NCI-H774 (cell line): ENCODE data around the gene MYO1B.

Source experiments
- DNase-seq: peaks from one replicate; lab custom pipeline; 2025; lab: John Stamatoyannopoulos, UW

The MYO1B gene

DNA sequence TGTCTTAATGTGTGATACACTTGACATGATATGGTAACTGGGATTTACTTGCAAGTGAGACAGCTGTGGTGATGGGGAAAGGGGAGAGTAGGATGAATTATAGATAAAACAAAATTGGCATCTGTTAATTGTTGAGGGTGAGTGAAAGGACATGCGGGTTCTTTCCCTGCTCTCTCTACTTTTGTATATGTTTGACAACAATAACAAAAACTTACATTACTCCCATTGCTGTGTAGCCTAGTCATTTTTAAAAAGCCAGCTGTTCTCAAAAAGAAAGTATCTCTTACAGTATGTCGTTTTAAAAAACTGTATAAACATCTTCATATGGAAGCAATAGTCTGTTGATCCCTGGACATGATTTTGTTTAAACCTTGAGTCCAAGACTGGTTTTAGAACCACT is 117.6 kb downstream of the MYO1B start:
- no peak for DNase-seq

DNA sequence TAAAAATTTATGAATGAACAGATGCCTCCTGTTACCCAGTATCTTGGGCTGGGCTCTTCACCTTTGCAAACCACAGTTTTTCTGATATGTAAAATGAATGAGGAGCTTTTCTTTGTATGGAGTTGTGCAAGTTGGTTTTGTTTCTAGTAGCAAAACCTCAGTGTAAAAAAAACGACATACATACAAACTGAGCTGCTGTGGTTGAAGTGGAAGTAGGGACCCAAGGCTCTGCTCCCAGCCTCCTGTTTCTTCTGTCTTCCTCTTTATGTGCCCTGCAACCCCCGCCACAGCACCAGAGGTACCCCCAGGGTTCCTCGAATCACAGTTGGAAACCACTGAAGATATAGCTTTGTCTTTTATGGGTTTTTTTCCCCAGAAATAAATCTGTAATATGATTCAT is 118.1 kb downstream of the MYO1B start:
- no peak for DNase-seq

DNA sequence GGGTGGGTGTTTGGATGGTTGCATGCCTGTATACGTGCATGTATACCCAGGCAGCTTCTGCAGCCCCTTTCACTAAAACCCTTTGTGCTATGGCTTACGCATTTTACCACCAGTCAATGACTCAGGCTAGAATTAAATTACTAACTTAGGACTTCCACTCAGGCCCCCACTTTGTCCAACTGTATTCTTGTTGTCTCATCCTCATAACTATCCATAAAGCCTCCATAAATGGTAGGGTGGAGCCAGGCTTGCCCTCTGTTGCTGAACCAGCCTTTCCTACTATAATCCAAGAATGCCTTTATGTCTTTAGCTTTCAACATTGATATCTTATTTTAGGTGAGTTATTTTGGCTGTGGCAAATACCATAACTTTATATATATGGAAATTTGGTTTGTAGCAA is 119.9 kb downstream of the MYO1B start:
- no peak for DNase-seq

DNA sequence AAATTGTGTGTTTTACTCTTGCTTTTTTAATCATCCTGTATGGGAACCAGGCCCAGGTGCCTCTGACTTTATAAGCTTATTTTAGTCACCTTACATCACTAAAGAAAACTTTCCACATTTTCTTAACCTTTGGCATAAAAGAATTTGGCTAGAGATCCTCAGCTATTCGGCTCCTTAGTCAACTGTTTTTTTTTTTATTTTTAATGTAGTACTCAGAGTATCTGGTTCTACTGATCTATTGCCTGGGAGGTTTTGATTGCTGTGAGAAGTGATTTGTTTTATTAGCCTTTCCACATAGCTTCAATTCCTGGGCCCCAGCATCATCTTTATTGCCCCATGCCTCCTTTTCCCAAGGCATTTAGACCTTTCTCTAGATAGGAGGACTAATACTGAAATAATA is 121.0 kb downstream of the MYO1B start:
- DNase-seq, result no peak

DNA sequence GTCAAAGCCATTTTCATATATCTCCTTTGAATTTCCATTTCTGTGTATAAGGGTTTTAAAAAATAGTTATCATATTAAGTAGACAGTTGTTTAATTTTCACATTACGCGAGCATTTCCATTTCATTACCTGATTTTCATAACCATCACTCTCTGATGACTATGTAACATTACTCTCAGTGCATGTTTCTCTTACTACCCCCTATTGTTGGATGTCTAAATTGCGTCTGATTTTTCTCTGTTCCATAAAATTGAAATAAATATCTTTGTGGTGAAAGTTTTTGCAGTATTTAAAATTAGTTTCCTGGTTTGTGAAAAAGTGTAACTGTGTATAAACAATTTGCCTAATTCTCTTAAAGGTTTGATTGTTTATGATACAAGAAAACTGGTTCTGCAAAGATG is 123.8 kb downstream of the MYO1B start:
- no peak for DNase-seq

DNA sequence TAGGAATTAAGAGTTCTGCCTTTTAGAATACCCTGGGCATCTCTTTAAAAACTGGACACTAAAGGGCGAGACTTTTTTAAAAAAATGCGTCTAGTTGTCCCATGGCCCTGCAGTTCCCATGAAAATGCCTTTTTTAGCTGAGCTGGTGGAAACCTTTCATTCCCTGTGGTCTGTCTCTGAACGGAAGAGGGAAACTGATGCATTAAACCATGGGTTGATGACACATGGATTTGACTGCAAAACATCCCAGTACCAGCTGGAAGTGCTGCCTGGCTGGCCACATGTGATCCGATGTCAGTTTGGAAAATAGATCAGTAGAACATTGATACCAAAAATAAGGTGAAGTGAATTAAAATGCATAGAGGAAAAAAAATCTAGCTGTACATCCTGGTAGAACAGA is 129.2 kb downstream of the MYO1B start:
- no peak for DNase-seq

DNA sequence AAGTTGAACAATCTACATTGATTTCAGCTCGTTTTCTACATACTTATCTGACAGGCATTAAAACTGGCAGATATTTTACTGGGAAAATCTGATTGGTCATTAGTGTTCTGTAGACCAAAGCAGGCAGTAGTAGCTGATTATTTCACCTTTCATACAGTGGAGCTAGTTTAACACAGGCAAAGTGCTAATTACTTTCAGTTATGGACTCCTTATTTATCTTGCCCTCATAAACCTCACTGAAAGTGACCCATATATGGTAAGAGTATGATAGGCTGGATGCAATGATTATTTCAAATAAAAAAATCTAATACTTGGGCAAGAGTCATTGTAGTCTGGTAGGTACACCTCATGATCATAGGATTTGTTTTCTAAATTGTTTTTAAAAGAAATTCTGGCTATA is 129.7 kb downstream of the MYO1B start:
- no peak for DNase-seq

DNA sequence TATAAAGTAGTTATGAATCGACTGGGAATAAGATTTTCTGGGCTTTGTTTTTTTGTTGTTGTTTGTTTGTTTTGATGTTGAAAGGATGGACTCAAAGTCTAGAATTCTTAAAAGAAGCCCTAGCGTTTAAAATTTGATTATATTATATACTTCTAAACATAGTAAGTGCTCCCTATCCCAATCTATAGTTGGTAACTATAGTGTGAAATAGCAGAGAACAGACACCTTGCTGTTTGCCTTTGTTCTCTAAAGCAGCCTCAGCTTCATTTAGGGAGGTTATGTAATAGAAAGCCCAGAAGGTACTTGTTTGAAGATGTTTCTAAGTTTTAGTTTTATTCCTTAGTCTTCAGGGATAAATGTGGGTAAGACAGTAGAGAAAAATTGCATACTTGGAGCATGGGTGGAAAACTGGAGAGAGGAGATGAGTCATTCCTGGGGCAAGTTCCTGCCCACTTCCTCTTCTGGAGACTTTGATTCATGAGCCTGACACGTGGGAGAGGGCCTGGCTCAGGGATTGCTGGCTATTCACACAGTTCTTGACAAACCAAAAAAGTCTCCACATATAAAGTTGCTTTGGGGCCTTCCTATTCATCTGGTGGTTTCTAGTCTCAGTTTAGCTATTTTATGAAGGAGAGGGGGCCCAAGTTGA is 131.9 kb downstream of the MYO1B start:
- no peak for DNase-seq

DNA sequence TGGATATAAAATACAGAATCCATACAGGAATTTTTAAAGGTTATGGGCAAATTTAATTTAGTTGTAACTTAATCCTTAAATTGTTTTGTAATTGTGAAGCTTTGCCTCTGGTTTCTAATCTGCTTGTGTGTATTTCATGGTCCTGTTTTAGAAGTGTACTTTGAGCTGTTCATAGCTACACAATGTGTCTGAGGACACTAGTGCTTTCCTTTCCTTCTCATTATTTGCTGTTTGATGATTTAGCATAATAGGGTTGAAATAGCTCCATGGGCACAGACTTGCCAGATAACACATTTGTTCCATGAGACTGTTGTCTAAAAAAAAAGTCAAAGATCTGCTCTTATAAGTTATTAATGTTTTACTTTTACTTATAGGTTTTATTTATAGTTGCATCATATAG is 134.2 kb downstream of the MYO1B start:
- DNase-seq, result no peak

DNA sequence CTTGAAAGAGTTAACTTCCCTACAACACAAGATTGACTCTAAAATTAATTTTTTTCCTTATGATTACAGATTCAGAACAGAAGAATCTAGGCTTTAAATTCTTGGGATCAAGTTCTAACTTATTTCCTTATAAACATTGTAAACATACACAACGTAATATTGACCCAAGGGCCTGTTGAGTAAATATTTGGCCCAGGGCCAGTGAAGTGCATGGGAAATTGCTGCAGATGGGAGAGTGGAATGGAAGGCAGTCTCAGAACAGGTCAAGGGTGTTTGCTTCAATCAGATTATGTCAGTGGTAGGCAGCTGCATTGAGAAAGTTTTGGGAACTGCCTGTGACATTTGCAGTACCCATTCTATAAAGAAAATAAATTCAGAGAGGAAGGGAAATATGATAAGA is 137.6 kb downstream of the MYO1B start:
- peak; percentile 55 for DNase-seq

DNA sequence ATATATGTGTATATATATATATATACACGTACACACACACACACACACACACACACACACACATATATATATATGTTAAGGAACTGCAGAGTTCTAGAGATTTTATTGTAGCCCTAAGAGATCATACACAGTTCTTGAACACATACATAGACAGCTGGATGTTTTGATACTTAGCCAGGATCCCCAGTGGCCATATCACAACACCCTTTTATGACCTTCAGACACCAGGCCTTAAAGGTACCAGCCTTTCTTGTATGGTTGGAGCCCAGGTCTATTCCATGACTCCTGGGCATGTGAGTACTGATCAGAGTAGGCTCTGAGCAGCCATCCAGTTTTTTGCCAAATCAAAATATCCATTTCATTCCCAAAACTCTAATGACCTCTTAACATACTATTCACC is 138.3 kb downstream of the MYO1B start:
- no peak for DNase-seq

DNA sequence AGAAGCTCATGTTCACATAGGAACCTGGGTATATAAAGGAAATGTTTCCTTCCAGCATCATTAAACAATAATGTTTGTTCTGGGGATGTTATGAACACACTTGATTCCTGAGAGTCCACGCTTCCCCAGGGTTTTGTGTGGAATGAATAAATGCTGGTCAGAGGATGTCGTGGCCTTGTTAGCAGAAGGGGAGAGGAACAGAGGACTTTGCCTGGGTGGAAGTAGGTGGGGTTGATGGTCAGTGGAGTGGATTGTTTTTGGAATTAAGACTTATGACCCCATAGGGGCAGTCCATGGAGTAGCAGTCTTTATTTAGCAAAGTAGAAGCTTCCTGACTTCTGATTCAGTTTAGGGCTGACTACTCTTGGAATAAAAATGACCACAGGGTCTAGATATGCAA is 139.6 kb downstream of the MYO1B start:
- no peak for DNase-seq

DNA sequence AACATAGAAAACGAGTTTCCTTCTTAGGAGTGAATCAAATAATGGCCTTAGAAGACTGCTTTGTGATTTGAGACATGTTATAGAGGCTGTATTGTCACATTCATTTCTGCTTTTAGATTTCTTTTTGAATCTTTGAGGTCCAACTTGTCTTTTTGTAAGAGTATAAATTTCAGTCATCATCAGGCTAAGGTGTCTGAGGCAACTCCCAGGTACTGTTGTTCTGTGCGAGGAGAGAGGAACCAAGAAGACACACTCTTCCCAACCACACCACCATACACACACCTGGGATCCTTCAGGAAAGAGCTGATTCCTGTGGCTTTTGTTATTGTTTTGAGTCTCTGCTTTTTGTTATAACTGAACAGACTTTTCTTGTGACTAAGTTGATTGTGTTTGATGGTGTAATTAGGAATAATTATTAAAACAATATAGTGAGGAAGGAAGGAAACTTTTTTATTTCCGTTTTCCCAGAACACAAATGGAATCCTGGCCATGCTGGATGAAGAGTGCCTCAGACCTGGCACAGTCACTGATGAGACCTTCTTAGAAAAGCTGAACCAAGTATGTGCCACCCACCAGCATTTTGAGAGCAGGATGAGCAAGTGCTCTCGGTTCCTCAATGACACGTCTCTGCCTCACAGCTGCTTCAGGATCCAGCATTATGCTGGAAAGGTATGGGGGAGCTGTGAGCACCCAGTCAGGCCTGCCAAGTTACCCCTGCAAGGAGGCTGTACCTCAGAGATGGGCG is 140.4 kb downstream of the MYO1B start:
- DNase-seq, result no peak

DNA sequence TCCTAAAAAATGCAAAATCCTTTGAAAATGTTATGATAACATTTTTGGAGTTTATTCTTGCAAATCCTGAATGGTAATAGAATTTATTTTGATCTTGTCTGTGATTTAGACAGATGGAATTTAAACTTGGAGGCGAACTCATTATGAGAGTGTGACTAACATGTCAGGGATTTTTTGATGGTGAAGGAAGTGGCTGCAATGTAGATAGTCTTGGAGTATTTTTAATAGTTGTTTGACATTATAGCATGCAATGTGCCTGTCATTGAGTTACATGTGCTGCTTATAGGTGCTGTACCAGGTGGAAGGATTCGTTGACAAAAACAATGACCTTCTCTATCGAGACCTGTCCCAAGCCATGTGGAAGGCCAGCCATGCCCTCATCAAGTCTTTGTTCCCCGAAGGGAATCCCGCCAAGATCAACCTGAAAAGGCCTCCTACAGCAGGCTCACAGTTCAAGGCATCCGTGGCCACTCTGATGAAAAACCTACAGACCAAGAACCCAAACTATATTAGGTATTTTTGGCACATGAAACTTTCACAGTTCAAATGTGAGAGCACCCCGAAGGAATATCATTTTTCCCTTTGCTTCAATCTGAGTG is 141.8 kb downstream of the MYO1B start:
- DNase-seq, result no peak

DNA sequence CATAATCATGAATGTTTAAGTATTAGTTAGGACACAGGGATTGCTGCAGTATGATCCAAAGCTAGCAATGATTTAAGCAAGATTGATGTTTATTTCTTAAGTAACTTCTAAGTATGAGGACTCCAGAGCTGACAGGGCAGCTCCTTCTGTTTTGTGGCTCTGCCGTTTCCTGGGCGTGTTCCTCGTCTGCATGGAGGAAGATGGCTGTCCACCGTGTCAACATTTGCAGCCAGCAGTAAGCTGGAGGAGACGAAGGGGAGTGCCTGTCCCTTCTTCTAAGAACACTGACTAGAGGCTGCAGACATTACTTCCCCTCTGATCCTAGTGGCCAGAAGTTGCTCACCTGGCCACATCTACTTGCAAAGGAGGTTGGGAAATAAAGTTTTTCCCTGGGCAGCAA is 144.1 kb downstream of the MYO1B start:
- no peak for DNase-seq

DNA sequence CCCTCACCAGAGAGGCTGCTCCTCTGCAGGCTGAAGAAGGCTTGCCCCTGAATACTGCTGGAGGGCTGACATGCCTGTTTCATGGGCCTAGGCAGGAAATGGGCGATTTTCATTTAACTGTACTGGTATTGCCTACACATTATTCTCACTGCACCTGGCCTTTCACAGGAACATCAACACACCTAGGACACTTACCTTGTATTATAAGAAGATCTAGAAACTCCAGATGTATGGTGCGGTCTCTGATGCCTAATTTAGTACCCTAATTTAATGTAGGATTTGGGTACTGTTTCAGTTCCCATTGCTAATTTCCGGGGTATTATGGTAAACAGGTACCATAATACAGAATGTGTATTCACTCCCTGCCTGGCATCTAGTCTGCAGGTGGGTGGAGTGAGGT is 146.0 kb downstream of the MYO1B start:
- DNase-seq, result no peak

DNA sequence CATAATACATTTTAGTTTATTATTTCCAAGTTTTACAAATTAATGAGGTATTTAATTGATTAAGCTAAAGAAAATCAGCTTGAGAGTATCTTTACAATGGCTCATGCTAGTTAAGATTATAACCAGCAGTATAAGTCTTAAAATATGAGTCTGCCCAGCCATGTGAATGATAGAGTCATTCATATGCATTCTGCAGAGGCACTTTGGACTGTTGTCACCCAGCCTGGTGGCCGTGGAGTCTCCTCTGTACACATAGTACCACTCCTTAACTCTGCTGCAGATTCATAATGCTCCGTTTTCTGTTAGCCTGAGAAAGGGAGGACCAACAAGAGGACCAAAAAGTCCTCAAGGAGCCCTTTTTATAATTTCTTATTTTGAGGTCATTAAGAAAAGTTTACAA is 148.8 kb downstream of the MYO1B start:
- no peak for DNase-seq

DNA sequence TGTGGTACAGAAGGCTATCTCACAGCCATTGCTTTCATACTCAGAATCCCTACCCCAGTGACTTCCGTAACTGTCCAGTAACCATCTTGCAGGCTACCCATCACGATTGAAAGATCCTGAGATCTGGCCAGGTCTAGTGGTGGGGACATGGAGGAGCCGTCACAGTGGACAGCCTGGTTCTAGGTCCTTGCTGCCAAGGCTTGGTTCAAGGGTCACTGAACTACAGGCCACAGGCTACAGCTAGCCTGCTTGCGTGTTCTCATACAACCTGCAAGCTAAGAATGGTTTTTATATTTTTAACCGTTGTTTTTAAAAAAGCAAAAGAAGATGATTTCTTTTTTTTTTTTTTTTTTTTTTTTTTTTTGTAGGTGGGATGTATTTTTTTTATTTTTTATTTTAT is 151.6 kb downstream of the MYO1B start:
- DNase-seq, result no peak

DNA sequence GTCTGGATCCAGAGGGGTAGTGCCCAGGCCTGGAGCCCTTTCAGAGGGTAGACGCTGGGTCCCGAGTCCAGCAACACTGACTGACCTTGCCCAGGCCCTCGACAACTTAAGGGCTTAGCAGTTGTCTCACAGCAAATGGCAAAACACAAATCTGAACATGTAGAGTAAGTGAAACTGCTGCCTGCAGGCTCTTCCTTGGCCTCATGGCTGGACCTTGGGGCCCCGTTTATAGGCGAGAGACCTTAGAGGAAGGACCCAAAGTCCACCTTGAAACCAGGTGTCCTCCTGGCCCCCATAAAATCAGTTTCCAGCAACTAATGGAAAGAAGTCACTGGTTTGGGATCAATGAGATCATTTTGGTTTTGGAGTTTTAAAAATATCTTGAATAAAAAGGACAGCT is 154.4 kb downstream of the MYO1B start:
- DNase-seq, result no peak

DNA sequence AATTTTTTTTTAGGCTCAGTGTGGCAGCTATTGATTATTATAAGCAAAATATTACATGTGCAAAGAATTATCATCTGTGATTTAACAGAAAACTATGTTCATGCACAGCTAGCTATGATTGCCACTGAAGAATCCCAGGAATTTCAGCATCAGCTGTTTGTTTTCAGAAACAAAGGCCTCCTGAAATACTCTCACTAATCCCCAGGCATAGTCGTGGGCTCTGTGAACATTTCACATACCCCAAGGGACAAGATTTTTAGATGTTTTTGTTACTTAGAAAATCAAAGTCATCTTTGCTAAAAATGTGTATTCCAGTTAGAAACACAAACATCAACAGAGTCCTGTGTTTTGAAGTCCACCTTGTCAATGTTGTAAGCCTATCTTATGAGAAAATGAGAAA is 156.1 kb downstream of the MYO1B start:
- no peak for DNase-seq

DNA sequence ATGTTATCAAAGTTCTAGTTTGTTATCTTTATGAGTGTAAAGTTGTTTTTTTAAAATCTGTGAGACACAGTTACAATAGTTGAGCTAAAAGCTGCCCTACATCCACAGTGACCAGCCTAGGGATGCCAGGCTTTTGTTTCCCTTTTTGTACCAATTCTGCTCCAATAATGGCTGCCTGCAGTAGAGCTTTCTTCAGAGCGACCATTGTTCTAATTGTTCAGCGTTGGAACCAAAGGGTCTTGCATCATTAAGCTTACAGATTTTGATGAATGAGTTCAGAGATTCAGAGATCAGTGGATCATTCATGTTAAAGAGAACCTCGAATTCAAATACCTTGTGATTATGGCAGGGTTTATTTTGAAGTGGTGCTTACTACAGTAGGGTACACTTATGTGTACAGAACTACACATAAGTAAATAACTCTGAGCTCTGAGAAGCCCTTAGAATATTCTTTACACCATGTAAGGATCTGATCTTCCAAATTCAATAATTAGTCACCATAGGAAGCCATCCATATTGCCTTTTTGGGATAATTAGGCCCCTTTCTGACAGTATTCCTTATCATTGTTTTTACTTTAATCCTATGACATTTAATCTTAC is 157.9 kb downstream of the MYO1B start:
- no peak for DNase-seq

DNA sequence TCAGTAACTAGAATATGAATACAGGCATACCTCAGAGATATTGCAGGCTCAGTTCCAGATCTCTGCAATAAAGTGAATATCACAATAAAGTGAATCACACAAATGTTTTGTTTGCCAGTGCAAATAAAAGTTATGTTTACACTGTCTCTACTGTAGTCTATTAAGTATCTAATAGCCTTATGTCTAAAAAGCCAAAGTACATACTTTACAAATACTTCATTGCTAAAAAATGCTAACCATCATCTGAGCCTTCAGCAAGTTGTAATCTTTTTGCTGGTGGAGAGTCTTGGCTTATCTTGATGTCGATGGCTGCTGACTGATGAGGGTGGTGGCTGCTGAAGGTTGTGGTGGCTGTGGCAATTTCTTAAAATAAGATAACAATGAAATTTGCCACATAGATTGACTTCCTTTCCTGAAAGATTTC is 159.4 kb downstream of the MYO1B start:
- DNase-seq, result no peak

DNA sequence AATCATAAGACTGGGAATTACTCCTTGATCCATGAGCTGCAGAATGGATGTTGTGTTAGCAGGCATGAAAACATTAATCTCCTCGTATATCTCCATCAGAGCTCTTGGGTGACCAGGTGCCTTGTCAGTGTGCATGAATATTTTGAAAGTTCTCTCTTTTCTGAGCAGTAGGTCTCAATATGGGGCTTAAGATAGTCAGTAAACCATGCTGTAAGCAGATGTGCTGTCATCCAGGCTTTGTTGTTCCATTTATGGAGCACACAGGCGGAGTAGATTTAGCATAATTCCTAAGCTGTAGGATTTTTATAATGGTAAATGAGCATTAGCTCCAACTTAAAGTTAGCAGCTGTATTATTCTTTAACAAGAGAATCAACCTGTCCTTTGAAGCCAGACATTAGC is 160.3 kb downstream of the MYO1B start:
- no peak for DNase-seq
